Fibroblast of pulmonary artery (primary cell): ENCODE measurements around the gene SPIN1.
A peak's percentile ranks its signal among the peaks of the same experiment; 100 is the strongest.
"Not testable (repeated sequence)": the region's sequence is repeated elsewhere in the genome, so short reads cannot be mapped to it uniquely, and the experiment has no call there.

Experiments
- DNase-seq: peaks from one replicate; pipeline ENCODE4 v3.0.0-alpha.2; 2010; ENCODE audit warnings: low read depth
- H3K4me3 ChIP-seq: replicated peaks from 2 replicates; pipeline ENCODE4 v1.5.1; 2011; ENCODE audit warnings: low read depth, mild to moderate bottlenecking, control low read depth, low read length, moderate library complexity
- TF ChIP-seq, protein P1 (sequence below): IDR thresholded peaks from 2 replicates; pipeline ENCODE4 v1.5.1; 2011; ENCODE audit warnings: mild to moderate bottlenecking, control low read depth, low read length, inconsistent platforms; ENCODE audit errors: missing control alignments

The SPIN1 gene

DNA sequence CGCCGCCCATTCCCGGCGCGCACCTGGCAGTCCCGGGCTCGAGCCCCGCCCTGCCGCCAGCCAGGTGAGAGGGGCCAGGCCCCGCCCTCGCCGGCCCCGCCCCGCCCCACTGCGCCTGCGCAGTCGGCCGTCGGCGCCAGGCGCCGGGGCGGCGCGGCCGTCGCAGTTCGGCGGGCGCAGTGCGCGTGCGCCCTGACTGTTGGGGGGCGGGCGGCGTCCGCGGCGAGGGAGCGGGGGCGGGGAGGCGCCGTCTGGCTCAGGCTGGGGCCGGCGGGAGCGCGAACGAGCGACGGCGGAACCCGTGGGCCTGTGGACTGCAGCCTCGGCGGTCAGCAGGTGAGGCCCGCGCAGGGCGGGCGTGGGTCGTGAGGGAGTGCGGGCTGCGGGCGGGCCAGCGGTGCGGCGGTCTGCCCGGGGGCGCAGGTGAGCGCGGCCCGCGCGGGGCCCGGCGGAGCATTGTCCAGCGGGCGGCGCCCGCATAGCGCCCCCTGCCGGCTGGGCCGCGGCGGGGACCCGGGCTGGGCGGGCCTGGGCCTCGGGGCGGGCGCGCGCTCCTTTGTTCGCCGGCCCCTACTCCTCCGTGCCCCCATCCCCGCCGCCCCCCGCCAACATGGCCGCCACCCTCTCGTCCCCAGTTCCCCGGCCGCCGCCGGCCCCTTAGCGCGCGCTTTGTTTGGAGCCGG, at the start of gene SPIN1:
Gene SPIN1 (plus strand): TSS at position 242 of the 683 bp plus-strand sequence. CDS start 38,096 bp downstream, outside the sequence.
- peak; percentile 76 for DNase-seq
- peak within 1 kb of the TSS; percentile 90 for H3K4me3 ChIP-seq
- TF ChIP-seq, protein P1, sequence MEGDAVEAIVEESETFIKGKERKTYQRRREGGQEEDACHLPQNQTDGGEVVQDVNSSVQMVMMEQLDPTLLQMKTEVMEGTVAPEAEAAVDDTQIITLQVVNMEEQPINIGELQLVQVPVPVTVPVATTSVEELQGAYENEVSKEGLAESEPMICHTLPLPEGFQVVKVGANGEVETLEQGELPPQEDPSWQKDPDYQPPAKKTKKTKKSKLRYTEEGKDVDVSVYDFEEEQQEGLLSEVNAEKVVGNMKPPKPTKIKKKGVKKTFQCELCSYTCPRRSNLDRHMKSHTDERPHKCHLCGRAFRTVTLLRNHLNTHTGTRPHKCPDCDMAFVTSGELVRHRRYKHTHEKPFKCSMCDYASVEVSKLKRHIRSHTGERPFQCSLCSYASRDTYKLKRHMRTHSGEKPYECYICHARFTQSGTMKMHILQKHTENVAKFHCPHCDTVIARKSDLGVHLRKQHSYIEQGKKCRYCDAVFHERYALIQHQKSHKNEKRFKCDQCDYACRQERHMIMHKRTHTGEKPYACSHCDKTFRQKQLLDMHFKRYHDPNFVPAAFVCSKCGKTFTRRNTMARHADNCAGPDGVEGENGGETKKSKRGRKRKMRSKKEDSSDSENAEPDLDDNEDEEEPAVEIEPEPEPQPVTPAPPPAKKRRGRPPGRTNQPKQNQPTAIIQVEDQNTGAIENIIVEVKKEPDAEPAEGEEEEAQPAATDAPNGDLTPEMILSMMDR = no peak

DNA sequence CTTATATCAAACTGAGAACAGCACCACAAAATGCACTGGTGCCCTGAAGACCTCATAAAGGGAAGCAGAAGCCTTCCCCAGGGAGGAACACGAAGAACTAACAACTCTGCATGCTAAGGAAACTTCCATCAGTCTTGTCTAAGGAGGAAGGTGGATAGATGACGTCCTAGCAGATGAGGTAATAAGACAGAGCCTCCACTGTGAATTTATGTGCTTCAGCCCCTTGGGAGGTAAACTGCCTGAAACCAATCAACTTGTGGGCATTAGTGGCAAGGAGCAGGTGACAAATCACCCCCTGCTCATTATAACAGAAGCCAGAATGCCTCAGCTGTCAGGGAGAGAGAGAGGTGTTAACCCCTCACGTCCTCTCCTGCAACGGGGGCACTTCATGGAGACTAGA, 48.9 kb upstream of the SPIN1 start:
- TF ChIP-seq, protein P1 = no peak
- DNase-seq = no peak
- no peak overlapping the region for H3K4me3 ChIP-seq

DNA sequence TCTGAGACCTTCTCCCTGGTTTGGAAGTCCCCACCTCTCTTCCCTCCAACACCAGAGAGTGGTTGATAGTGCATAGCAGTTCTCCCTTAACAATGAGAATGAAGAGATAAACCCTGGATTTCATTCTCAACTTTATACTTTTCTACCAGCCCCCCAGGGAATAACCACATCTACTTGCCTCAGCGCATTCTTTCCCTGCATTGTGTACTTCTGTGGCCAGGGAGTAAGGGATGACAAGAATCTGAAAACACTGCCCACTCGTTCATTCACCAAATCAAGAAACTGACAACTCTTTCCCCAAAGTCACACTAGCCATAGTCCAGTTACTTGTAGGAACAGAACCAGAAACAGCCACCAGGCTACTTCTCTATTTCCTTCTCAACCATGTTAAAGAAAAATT, 46.0 kb upstream of the SPIN1 start:
- peak; percentile 9 for DNase-seq
- H3K4me3 ChIP-seq = no peak overlapping the region
- TF ChIP-seq, protein P1 = no peak

DNA sequence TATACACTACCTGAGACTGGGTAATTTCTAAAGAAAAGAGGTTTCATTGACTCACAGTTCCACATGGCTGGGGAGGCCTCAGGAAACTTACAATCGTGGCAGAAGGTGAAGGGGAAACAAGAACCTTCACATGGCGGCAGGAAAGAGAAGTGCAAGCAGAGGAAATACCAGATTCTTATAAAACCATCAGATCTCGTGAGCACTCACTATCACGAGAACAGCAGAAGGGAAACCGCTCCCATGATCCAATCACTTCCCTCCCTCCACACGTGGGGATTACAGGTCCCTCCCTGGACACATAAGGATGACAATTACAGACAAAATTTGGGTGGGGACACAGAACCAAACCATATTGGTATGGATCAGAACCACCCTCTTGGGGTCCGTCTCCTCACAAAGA, 44.2 kb upstream of the SPIN1 start:
- TF ChIP-seq, protein P1 = no peak
- no peak for DNase-seq
- no peak overlapping the region for H3K4me3 ChIP-seq

DNA sequence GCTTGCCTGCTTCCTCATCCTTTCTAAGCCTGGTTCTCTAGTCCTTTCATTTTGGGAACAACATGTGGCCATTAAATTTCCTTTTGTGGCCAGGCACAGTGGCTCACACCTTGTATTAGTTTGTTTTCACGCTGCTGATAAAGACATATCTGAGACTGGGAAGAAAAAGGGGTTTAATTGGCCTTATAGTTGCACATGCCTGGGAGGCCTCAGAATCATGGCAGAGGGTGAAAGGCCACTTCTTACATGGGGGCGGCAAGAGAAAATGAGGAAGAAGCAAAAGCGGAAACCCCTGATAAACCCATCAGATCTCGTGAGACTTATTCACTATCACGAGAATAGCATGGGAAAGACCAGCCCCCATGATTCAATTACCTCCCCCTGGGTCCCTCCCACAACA, 37.9 kb upstream of the SPIN1 start:
- not testable (repeated sequence) for DNase-seq, H3K4me3 ChIP-seq

DNA sequence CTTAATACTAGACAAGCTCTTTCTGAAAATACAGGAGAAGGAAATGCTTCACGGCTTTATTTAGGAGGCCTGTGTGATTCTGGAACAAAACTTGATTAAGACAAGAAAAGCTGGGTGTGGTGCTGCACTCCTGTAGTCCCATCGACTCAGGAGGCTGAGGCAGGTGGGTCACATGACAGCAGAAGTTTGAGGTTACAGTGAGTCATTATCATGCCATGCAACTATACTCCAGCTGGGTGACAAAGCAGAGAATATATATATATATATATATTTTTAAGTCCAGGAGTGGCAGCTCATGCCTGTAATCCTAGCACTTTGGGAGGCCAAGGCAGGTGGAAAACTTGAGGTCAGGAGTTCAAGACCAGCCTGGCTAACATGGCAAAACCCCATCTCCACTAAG, 33.1 kb upstream of the SPIN1 start:
- H3K4me3 ChIP-seq = no peak overlapping the region
- no peak for DNase-seq
- TF ChIP-seq, protein P1 = no peak

DNA sequence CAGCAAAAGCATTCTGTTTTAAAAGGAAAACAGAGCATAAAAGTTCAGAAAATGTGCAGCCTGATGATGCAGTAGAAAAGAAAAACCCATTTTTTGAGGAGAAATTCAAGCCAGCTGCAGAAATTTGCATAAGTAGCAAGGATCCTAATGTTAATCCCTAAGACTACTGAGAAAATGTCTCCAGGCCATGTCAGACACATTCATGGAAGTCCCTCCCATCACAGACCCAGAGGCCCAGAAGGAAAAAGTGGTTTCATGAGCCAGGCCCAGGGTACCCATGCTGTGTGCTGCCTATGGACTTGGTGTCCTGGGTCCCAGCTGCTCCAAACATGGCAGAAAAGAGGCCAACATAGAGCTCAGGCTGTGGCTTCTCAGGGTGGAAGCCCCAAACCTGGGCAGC, 31.0 kb upstream of the SPIN1 start:
- not testable (repeated sequence) for H3K4me3 ChIP-seq, DNase-seq

DNA sequence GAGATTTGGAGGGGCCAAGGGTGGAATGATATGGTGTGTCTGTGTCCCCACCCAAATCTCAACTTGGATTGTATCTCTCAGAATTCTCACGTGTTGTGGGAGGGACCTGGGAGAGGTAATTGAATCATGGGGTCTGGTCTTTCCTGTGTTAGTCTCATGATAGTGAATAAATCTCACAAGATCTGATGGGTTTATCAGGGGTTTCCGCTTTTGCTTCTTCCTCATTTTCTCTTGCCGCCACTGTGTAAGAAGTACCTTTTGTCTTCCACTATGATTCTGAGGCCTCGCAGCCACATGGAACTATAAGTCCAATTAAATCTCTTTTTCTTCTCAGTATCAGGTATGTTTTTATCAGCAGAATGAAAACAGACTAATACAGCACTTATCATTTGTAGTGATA, 29.5 kb upstream of the SPIN1 start:
- H3K4me3 ChIP-seq = no peak overlapping the region
- no peak for DNase-seq
- TF ChIP-seq, protein P1 = no peak
